Kidney tubule cell (primary cell): ENCODE measurements around the gene ZGPAT.

Experiments used
- DNase-seq: peaks from one replicate; pipeline ENCODE4 v3.0.0-alpha.2; 2018; ENCODE audit warnings: low spot score

Gene ZGPAT

DNA sequence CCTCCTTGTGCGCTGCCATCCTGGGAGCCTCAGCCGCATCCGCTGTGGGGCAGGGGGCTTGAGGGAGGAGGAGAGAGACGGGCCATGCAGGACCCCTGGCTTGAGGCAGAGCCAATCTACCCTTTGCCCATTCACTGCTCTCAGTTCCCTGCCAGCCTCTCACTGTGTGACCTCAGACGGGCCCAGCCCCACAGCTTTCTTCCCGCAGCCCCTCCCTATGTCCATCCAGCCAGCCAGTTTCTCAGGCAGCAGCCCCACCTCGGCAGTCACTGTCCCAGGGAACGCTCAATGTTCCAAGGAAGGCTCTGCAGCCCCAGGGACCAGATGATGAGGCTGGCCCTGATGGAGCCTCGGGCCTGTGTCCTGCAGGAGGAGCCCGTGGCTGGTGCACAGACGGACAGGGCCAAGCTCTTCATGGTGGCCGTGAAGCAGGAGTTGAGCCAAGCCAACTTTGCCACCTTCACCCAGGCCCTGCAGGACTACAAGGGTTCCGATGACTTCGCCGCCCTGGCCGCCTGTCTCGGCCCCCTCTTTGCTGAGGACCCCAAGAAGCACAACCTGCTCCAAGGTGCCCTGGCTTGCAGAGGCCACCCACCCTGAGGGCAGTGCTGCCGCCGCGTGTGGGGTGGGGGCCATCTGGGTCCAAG lies 15.3 kb upstream of the ZGPAT start:
- DNase-seq: no peak

DNA sequence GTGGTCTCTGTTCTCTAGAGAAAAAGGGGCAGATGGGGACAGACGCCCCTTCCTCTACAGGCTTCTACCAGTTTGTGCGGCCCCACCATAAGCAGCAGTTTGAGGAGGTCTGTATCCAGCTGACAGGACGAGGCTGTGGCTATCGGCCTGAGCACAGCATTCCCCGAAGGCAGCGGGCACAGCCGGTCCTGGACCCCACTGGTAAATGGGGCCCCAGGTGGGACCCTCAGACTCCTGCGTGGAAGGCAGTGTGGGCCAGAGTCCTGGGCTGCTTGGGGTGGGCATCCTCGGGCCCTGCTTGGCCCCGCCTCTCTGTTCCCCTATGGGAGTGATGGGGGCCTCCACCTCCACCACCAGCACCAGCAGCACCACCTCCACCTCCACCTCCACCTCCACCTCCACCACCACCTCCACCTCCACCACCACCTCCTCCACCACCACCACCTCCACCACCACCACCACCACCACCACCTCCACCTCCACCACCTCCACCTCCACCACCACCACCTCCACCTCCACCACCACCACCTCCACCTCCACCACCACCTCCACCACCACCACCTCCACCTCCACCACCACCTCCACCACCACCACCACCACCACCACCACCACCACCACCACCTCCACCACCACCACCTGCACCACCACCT lies 14.6 kb upstream of the ZGPAT start:
- DNase-seq: no peak

DNA sequence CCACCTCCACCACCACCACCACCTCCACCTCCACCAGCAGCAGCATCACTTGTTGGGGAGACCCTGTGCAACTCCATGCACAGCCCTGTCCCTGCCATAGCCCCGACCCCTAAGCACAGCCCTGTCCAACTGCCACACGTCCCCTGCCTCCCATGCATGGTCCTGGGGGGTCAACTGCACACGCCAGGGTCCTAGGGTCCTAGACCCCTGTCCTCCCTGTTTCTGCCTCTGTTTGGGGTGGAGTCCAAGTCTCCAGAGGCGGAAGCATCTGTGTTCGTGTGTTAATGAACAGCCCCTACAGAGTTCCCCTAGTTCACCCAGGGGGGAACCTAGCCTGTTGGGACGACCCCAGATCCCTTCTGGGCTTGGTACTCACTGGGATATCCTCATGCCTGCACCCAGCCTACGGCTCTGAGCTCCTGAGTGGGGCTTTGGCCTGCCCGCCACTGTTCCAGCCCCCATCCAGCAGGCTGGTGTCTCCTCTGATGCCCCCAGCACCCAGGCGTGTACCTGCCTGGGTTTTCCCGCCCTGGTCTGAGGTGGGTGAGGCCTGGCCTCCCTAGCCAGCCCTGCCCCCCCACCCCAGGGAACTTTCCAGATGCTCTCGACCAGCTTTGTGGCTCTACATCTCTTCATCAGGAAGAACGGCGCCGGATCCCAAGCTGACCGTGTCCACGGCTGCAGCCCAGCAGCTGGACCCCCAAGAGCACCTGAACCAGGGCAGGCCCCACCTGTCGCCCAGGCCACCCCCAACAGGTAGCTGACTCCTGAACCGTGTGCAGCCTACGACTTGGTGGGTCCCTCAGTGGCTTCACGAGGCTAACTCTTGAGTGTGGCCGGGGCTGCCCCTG lies 13.9 kb upstream of the ZGPAT start:
- no peak for DNase-seq

DNA sequence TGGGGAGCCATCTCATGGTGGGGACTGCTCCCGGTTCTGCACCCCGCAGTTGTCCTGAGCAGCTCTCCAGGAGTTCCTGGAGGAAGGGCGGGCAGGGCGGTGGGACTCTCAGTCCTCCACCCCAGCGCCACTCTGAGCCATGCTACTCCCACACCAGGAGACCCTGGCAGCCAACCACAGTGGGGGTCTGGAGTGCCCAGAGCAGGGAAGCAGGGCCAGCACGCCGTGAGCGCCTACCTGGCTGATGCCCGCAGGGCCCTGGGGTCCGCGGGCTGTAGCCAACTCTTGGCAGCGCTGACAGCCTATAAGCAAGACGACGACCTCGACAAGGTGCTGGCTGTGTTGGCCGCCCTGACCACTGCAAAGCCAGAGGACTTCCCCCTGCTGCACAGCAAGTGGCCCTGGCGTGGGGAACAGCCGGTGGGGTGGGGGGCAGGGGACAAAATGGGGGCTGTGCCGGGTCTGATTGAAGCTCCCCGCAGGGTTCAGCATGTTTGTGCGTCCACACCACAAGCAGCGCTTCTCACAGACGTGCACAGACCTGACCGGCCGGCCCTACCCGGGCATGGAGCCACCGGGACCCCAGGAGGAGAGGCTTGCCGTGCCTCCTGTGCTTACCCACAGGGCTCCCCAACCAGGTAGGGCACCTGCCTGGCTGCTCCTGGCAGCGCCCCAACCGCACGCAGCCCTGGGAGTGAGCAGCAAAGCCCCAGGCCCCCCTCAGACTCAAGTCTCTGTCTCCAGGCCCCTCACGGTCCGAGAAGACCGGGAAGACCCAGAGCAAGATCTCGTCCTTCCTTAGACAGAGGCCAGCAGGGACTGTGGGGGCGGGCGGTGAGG lies 13.0 kb upstream of the ZGPAT start:
- DNase-seq: no peak

DNA sequence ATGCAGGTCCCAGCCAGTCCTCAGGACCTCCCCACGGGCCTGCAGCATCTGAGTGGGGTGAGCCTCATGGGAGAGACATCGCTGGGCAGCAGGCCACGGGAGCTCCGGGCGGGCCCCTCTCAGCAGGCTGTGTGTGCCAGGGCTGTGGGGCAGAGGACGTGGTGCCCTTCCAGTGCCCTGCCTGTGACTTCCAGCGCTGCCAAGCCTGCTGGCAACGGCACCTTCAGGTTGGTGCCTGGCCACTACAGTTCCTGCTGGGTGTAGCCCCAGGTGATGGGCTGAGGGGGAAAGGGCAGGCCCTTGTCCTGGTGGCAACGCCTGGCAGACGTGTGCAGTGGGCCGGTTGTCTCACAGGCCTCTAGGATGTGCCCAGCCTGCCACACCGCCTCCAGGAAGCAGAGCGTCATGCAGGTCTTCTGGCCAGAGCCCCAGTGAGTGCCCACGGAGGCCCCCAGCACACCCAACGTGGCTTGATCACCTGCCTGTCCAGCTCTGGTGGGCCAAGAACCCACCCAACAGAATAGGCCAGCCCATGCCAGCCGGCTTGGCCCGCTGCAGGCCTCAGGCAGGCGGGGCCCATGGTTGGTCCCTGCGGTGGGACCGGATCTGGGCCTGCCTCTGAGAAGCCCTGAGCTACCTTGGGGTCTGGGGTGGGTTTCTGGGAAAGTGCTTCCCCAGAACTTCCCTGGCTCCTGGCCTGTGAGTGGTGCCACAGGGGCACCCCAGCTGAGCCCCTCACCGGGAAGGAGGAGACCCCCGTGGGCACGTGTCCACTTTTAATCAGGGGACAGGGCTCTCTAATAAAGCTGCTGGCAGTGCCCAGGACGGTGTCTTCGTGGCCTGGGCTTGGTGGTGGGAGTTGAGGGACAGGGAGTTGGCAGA lies 12.2 kb upstream of the ZGPAT start:
- DNase-seq: no peak

DNA sequence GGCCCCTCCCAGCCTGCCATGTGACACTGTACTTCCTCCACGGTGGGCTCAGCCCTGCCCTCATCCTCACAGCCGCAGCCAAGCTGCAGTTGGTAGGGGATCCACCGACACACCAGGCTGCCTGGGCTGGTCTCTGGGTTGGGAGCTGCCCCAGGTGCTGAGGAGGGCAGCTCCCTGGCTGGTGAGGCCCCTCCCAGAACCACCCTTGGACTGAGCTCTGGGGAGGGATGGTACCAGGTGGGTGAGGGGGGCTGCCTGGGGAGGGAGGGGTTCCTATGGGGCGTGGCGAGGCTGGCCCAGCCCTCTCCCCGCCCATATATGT lies 11.6 kb upstream of the ZGPAT start:
- peak; percentile 63 for DNase-seq

DNA sequence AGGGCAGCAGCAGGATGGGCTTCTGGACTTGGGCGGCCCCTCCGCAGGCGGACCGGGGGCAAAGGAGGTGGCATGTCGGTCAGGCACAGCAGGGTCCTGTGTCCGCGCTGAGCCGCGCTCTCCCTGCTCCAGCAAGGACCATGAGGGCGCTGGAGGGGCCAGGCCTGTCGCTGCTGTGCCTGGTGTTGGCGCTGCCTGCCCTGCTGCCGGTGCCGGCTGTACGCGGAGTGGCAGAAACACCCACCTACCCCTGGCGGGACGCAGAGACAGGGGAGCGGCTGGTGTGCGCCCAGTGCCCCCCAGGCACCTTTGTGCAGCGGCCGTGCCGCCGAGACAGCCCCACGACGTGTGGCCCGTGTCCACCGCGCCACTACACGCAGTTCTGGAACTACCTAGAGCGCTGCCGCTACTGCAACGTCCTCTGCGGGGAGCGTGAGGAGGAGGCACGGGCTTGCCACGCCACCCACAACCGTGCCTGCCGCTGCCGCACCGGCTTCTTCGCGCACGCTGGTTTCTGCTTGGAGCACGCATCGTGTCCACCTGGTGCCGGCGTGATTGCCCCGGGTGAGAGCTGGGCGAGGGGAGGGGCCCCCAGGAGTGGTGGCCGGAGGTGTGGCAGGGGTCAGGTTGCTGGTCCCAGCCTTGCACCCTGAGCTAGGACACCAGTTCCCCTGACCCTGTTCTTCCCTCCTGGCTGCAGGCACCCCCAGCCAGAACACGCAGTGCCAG lies 11.0 kb upstream of the ZGPAT start, which contains the start of gene TNFRSF6B:
TNFRSF6B (plus strand) TSS at position 25 of the 729 bp plus-strand sequence; CDS start at position 141, 116 bp downstream.
- no peak for DNase-seq

DNA sequence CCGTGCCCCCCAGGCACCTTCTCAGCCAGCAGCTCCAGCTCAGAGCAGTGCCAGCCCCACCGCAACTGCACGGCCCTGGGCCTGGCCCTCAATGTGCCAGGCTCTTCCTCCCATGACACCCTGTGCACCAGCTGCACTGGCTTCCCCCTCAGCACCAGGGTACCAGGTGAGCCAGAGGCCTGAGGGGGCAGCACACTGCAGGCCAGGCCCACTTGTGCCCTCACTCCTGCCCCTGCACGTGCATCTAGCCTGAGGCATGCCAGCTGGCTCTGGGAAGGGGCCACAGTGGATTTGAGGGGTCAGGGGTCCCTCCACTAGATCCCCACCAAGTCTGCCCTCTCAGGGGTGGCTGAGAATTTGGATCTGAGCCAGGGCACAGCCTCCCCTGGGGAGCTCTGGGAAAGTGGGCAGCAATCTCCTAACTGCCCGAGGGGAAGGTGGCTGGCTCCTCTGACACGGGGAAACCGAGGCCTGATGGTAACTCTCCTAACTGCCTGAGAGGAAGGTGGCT lies 10.4 kb upstream of the ZGPAT start:
- DNase-seq: peak; percentile 37

DNA sequence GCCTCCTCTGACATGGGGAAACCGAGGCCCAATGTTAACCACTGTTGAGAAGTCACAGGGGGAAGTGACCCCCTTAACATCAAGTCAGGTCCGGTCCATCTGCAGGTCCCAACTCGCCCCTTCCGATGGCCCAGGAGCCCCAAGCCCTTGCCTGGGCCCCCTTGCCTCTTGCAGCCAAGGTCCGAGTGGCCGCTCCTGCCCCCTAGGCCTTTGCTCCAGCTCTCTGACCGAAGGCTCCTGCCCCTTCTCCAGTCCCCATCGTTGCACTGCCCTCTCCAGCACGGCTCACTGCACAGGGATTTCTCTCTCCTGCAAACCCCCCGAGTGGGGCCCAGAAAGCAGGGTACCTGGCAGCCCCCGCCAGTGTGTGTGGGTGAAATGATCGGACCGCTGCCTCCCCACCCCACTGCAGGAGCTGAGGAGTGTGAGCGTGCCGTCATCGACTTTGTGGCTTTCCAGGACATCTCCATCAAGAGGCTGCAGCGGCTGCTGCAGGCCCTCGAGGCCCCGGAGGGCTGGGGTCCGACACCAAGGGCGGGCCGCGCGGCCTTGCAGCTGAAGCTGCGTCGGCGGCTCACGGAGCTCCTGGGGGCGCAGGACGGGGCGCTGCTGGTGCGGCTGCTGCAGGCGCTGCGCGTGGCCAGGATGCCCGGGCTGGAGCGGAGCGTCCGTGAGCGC lies 9.8 kb upstream of the ZGPAT start:
- DNase-seq: no peak

DNA sequence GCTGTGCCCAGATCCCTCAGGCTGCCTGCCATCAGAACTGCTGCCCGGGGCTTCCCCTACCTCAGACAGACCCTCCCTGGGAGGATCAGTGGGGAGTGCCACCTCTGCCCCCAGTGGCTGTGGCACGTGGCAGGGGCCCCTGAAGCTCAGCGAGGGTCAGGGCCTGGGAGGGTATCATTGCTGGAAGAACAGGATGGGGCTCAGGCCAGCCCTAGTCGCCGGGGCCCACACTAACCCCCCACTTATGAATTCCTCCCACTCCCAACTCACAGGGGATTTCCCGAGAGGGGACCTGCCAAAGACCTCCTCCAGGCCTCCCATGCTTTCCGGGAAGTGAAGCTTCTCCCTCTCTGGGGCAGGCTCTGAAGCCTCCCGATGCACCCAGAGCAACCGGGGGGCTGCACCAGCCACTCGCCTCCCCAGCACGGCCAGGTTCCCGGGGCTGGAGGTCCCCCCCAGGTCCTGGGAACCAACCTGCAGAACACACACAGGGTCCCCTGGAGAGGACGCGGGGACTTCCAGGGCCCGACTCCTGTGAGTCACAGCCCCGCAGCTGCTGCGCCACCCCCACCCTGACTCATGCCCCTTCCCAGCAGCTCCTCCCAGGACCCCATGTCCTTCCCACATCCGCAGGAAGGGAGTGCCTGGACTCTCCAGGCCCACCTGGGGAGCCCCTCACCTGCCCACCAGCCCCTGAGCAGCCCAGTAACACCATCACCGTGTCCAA lies 8.9 kb upstream of the ZGPAT start:
- peak; percentile 94 for DNase-seq

DNA sequence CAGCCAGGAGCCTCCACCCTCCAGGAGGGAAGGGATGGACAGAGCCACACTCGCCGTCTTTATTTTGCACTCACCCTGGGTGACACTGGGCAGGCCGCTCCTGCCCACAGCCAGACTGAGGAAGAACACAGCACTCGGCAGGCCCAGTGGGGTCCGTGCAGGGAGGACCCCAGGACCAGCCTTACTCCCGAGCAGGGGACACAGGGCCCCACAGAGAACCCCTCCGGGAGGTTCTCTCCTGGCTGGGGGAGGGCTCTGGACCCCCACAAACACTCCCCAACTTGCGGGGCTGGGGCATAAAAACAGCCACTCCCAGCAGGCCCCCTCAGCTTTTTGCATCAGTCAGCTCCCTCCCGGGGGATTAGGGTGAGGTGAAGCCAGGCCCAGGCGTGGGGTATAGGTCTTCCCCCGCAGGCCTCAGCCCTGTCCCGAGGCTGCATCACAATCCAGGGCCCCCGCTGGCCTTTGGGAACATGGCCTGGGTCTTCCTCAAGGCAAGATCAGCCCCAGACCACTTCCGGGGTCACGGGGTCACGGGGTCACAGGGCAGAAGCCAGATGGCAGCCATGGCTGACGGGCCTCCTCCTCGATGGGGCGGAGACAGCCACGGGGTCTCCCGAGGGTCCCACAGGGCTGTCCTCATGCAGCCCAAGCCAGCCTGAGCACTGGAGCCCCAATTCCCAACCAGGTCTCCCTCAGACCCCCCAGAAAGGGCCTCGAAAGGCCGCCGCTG lies 8.2 kb upstream of the ZGPAT start:
- DNase-seq: no peak

DNA sequence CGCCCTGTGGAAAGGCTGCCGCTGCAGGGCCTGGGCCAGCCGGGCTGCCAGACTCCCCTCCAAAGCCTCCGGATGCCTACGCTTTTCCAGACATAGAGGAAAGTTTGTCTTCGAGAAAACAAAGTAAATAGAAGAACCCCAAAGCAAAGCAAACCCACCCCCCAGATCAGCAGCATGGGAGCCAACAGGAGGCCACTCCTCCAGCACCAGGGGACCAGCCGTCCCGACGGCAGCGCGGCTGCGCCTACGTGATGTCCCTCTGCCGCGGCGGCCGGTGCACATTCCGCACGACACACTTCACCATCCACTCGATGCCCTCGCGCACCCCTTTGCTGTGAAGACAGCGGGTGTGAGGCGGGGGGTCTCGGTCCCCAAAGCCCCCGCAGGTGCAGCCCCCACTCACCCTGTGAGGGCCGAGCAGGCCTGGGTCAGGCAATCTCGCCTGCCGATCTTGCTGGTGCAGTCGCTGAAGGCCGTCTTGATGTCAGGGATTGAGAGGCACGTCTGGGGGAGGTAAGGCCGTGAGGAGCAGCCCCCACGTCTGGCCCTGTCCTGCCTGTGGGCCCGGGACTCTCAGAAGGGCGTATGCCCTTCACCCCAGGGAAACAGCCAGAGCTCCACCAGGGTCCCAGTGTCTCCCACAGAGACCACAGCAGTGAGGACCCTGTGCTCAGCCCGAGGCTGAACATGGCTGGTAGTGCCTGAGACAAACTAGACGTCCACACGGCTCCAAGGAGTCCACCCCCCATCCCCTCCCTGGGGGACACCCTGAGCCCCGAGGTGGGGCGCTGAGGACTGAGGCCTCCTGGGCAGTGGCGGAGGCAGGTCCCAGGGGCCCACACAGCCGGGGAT lies 7.4 kb upstream of the ZGPAT start:
- no peak for DNase-seq

DNA sequence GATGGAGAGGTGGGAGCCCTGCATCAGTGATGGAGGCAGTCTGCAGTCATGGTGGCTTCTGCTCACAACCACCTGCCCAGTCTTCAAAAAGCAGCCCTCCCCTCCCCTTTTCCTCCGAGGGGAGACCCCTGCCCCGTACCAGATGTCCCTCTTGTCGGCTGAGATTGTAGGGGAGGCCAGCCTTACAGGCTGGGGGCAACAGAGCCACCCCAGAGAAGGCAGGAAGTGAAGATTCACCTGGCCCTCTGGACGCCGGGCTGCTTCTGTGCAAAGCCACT lies 6.8 kb upstream of the ZGPAT start:
- DNase-seq: no peak

DNA sequence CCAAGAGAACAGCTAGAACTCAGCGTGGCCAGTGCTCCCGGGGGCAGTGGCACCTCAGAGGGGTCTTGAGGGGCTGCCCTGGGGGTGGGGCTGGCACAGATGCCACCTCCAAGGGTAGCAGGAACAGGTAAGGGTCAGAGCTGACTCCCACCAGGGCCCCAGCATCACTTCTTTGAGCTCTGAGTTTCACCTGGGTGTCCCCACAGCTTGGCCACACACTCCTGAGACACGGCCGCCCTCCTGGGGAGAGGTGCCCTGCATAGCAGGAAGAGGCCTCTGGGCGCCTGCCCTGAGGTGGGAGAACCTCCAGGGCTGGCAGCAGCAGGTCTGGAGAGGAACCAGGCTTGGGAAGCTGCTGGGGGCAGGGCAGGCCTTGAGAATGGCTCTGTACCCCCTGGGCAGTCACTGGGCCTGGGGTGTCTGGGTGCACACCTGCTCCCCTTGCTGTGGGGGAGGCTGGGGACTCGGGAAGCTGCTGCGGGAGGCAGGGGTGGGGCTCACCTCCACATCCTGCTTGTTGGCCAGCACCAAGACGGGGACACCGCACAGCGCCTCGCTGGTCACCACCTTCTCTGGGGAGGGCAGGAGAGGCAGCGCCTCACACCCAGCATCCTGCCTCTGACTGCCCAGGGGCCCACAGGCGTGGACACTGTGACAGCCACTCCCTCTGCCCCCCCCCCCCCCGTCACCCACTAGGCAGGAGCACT lies 6.4 kb upstream of the ZGPAT start:
- no peak for DNase-seq

DNA sequence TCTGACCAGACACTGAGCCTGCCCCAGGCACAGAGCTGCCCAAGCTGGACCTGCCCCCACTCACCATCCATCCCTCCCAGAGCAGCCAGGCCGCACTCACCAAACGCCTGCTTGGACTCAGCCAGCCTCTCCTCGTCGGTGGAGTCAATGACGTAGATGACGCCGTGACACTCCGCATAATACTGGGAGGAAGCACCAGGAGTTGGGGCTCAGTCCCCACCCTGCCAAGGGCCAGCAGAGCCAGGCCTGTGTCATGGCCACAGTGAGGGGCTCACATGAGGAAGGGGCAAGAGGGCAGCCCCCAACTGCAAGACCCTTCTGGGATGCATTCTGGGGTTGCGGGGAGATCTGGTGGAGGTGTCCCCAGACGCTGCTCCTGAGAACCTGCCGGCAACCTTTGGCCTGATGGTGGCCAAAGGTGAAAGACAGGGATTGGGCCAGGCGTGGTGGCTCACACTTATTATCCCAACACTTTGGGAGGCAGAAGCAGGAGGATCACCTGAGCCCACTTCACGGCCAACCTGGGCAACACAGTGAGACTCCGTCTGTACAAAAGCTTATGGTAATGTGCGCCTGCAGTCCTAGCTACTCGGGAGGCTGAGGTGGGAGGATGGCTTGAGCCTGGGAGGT lies 5.7 kb upstream of the ZGPAT start:
- DNase-seq: no peak

DNA sequence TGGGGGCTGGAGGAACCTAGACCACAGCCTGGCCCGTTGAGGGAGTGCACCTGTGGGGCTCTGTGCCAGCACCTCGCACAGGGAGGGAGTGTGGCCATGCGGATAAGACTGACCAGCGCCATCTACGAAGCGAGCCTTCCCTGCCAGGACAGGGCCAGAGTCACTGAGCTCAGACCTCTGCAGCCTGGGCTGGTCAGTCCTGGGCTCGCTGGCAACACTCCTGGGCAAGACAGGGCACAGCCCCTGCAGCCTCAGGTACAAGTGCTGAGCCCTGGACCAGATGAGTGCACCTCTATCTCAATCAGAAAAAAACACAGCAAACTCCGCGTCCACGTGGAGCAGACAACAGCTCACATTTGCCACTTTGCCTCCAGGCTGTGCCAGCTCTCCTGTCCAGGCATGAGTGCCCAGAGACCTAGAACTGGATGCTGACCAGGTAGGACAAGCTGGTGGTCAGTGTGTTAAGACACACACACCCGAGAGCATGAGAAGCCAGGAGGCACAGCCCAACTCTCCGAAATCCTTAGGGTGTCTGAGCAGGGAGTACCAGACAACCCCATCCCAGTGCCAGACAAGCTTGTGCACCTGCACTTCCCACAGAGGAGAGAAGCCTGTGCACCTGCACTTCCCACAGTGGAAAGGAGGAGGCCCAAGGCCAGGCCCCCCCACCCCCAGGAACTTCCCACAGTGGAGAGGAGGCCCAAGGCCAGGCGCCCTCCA lies 4.9 kb upstream of the ZGPAT start:
- DNase-seq: no peak
